H1 (cell line): ENCODE data around the gene WDR33. TPM values are rescaled to one million over a fixed set of nuclear protein-coding genes. Genes with fewer than 3 reads are reported as not detected.

Experiments
- CTCF ChIA-PET: fragments of 300-600 bp; sonication (Branson Sonifier 250); formaldehyde crosslinking; loops from one replicate; lab custom pipeline; 2021; ENCODE audit not compliant: partially characterized antibody; lab: Charles Lee
- POLR2A ChIA-PET: fragments of 300-600 bp; sonication (Branson Sonifier 250); formaldehyde crosslinking; loops from one replicate; lab custom pipeline; 2021; ENCODE audit warnings: inconsistent platforms; ENCODE audit not compliant: partially characterized antibody; lab: Charles Lee
- DNase-seq, 2 experiments: peaks; one replicate each; pipeline versions ENCODE4 v3.0.0 to v3.0.0-alpha.2; 2010 to 2022; ENCODE audit warnings: low spot score in 2 of 2, low read depth in 1 of 2, mixed read lengths in 1 of 2
- FAIRE-seq: peaks from 2 replicates; lab custom pipeline; 2011; peaks lifted over from hg19 to GRCh38; lab: Jason Lieb, UNC
- H2AFZ ChIP-seq: 2 replicates; pipeline ENCODE4 v1.8.1; 2012; ENCODE audit warnings: low read length, inconsistent platforms
- H2AK5ac ChIP-seq: 2 replicates; pipeline ENCODE4 v1.6.1; 2013; ENCODE audit warnings: low read depth, low read length
- H2BK120ac ChIP-seq: replicated peaks from 2 replicates; pipeline ENCODE3; 2013; ENCODE audit warnings: low read depth, low read length, inconsistent platforms
- H2BK12ac ChIP-seq: 2 replicates; pipeline ENCODE4 v1.6.1; 2013; ENCODE audit warnings: low read depth, low read length
- H2BK15ac ChIP-seq: 2 replicates; pipeline ENCODE4 v1.6.1; 2013; ENCODE audit warnings: low read length
- H2BK20ac ChIP-seq: 2 replicates; pipeline ENCODE4 v1.6.1; 2013; ENCODE audit warnings: low read length
- H2BK5ac ChIP-seq: 2 replicates; pipeline ENCODE4 v1.6.1; 2013; ENCODE audit warnings: low read depth, low read length
- H3K14ac ChIP-seq: 2 replicates; pipeline ENCODE4 v1.6.1; 2013; ENCODE audit warnings: inconsistent platforms; ENCODE audit not compliant: insufficient read length
- H3K18ac ChIP-seq: 2 replicates; pipeline ENCODE4 v1.6.1; 2013; ENCODE audit warnings: low read length; ENCODE audit errors: extremely low read depth
- H3K23ac ChIP-seq: 2 replicates; pipeline ENCODE4 v1.6.1; 2013; ENCODE audit warnings: inconsistent platforms; ENCODE audit not compliant: insufficient read length
- H3K23me2 ChIP-seq: 2 replicates; pipeline ENCODE4 v1.6.1; 2013; ENCODE audit warnings: low read depth, low read length
- H3K27ac ChIP-seq: 2 replicates; pipeline ENCODE4 v1.6.1; 2011; ENCODE audit warnings: low read depth, low read length, inconsistent platforms
- H3K27me3 ChIP-seq, 4 experiments: replicated peaks in 1 of 4; 1 replicate in 1 of 4; 2 replicates in 3 of 4; pipeline versions ENCODE4 v1.6.1 to v1.8.1; 2011 to 2013; ENCODE audit warnings: low read length in 3 of 4, mild to moderate bottlenecking in 3 of 4, inconsistent platforms in 2 of 4, mixed read lengths in 2 of 4, moderate library complexity in 1 of 4; ENCODE audit not compliant: control insufficient read depth in 3 of 4, insufficient read depth in 3 of 4; ENCODE audit errors: extremely low read depth in 1 of 4
- H3K36me3 ChIP-seq, 4 experiments: 2 replicates each; pipeline versions ENCODE4 v1.6.1 to v1.8.1; 2011 to 2013; ENCODE audit warnings: mild to moderate bottlenecking in 4 of 4, low read length in 3 of 4, moderate library complexity in 2 of 4, control low read depth in 1 of 4, inconsistent platforms in 1 of 4; ENCODE audit not compliant: insufficient read depth in 4 of 4, control insufficient read depth in 2 of 4
- H3K4ac ChIP-seq: replicated peaks from 2 replicates; pipeline ENCODE3; 2013; ENCODE audit warnings: low read length, low read depth, mixed read lengths, inconsistent platforms; ENCODE audit not compliant: insufficient read length
- H3K4me1 ChIP-seq, 4 experiments: replicated peaks in 1 of 4; 1 replicate in 1 of 4; 2 replicates in 3 of 4; pipeline versions ENCODE4 v1.6.1 to v1.8.1; 2011 to 2013; ENCODE audit warnings: low read length in 3 of 4, inconsistent platforms in 2 of 4, mixed read lengths in 1 of 4; ENCODE audit not compliant: insufficient read depth in 4 of 4, control insufficient read depth in 3 of 4
- H3K4me2 ChIP-seq, 2 experiments: 2 replicates each; pipeline versions ENCODE4 v1.6.1 to v1.8.1; 2011 to 2013; ENCODE audit warnings: low read depth in 2 of 2, low read length in 2 of 2, control low read depth in 1 of 2, inconsistent platforms in 1 of 2, mild to moderate bottlenecking in 1 of 2; ENCODE audit not compliant: insufficient read depth in 1 of 2
- H3K4me3 ChIP-seq, 4 experiments: fragments of 200-600, 300-600 bp in 1 of 4; sonication (generic), shearing (Covaris generic), sonication (Bioruptor Twin) in 1 of 4; 2 replicates each; pipeline versions ENCODE4 v1.5.1 to v1.8.1; 2011 to 2016; ENCODE audit warnings: low read length in 4 of 4, low read depth in 3 of 4, control low read depth in 2 of 4, inconsistent platforms in 2 of 4, mild to moderate bottlenecking in 2 of 4, mixed read lengths in 1 of 4, moderate library complexity in 1 of 4; ENCODE audit not compliant: insufficient read depth in 2 of 4; ENCODE audit errors: extremely low read depth in 1 of 4
- H3K56ac ChIP-seq: replicated peaks from 2 replicates; pipeline ENCODE3; 2013; ENCODE audit warnings: low read depth, mild to moderate bottlenecking, mixed read lengths, low read length, inconsistent platforms; ENCODE audit not compliant: insufficient read length
- H3K79me1 ChIP-seq: 2 replicates; pipeline ENCODE4 v1.6.1; 2013; ENCODE audit warnings: low read depth, low read length, control low read depth
- H3K79me2 ChIP-seq, 2 experiments: 2 replicates each; pipeline versions ENCODE4 v1.6.1 to v1.8.1; 2012 to 2013; ENCODE audit warnings: low read length in 2 of 2, mild to moderate bottlenecking in 2 of 2, inconsistent platforms in 1 of 2; ENCODE audit not compliant: insufficient read depth in 2 of 2, control insufficient read depth in 1 of 2
- H3K9ac ChIP-seq, 4 experiments: replicated peaks in 1 of 4; 1 replicate in 1 of 4; 2 replicates in 3 of 4; pipeline versions ENCODE4 v1.6.1 to v1.8.1; 2011 to 2013; ENCODE audit warnings: low read depth in 3 of 4, low read length in 3 of 4, control low read depth in 2 of 4, mild to moderate bottlenecking in 2 of 4, moderate library complexity in 2 of 4, inconsistent platforms in 1 of 4; ENCODE audit errors: extremely low read depth in 1 of 4
- H3K9me3 ChIP-seq, 2 experiments: 2 replicates each; pipeline versions ENCODE4 v1.6.1 to v1.8.1; 2012 to 2013; ENCODE audit warnings: mild to moderate bottlenecking in 2 of 2, moderate library complexity in 2 of 2, control low read depth in 1 of 2, inconsistent platforms in 1 of 2, low read depth in 1 of 2, low read length in 1 of 2, mixed read lengths in 1 of 2; ENCODE audit not compliant: insufficient read depth in 2 of 2
- H4K20me1 ChIP-seq, 2 experiments: replicated peaks in 1 of 2; 2 replicates each; pipeline versions ENCODE3 to v1.8.1; 2011 to 2013; ENCODE audit warnings: inconsistent platforms in 2 of 2, low read length in 2 of 2, mild to moderate bottlenecking in 1 of 2; ENCODE audit not compliant: insufficient read depth in 2 of 2, control insufficient read depth in 1 of 2
- H4K5ac ChIP-seq: 2 replicates; pipeline ENCODE4 v1.6.1; 2013; ENCODE audit warnings: low read length, low read depth, mixed read lengths, inconsistent platforms; ENCODE audit not compliant: insufficient read length
- H4K8ac ChIP-seq: 2 replicates; pipeline ENCODE4 v1.8.0; 2013; ENCODE audit warnings: mild to moderate bottlenecking, moderate library complexity, low read length, inconsistent platforms; ENCODE audit not compliant: insufficient read depth; ENCODE audit errors: extremely low read depth
- H4K91ac ChIP-seq: replicated peaks from 2 replicates; pipeline ENCODE3; 2013; ENCODE audit warnings: low read length, mixed read lengths, inconsistent platforms; ENCODE audit not compliant: insufficient read length
- CHD1 ChIP-seq: IDR thresholded peaks from 2 replicates; pipeline ENCODE4 v1.6.1; 2012; ENCODE audit warnings: low read depth, low read length, improper control_type of control experiment
- RBBP5 ChIP-seq: IDR thresholded peaks from 2 replicates; pipeline ENCODE4 v1.7.1; 2012; ENCODE audit warnings: low read depth, mild to moderate bottlenecking, inconsistent platforms, low read length, moderate library complexity, borderline replicate concordance
- RFX5 ChIP-seq: IDR thresholded peaks from 2 replicates; pipeline ENCODE4 v1.6.1; 2011; ENCODE audit warnings: low read depth, low read length, improper control_type of control experiment, borderline replicate concordance
- TBP ChIP-seq: IDR thresholded peaks from 2 replicates; pipeline ENCODE4 v1.6.1; 2011; ENCODE audit warnings: low read depth, low read length, improper control_type of control experiment
- WGBS, 2 experiments: shearing (Covaris generic) in 1 of 2; methylation state at CpG; one replicate each; pipeline versions ENCODE4 v1.1.6 to v1.1.7; 2013 to 2015; ENCODE audit warnings: low lambda C conversion rate in 2 of 2, mixed read lengths in 2 of 2, inconsistent platforms in 1 of 2, low coverage in 1 of 2, missing lambda C conversion rate in 1 of 2; ENCODE audit not compliant: insufficient replicate concordance in 2 of 2, insufficient coverage in 1 of 2, insufficient read length in 1 of 2; ENCODE audit errors: extremely low coverage in 1 of 2, missing lambda C conversion rate in 1 of 2; 5-methylcytosine and 5-hydroxymethylcytosine counted together
- polyA plus RNA-seq, 7 experiments: library from polyadenylated mRNA; depleted of rRNA in 3 of 7; stranded (reverse) in 5 of 7; unstranded in 2 of 7; fragments of >200 nt in 5 of 7; fragments of 200-250 nt in 2 of 7; gene quantifications; 1 replicate in 5 of 7; 2 replicates in 1 of 7; 4 replicates in 1 of 7; pipeline versions ENCODE4 v1.2.1 to v1.2.3, GENCODE V29; 2011 to 2013; ENCODE audit warnings: missing spikeins in 2 of 7, mixed read lengths in 2 of 7
- total RNA-seq: library from RNA; stranded (reverse); fragmentation: NEBNext Ultra II Directional; extraction: Animal tissue kit (Norgen Biotek cat#: 25700); gene quantifications from 2 replicates; pipeline ENCODE4 v1.2.1, GENCODE V29; 2021
- TF ChIP-seq, protein P1 (sequence below): IDR thresholded peaks from 2 replicates; pipeline ENCODE4 v1.6.1; 2011; ENCODE audit warnings: low read depth, mild to moderate bottlenecking, low read length; ENCODE audit not compliant: insufficient read depth
- TF ChIP-seq, protein P2 (sequence below): IDR thresholded peaks from 2 replicates; pipeline ENCODE4 v1.6.1; 2012; ENCODE audit warnings: inconsistent platforms

WDR33 gene
- total and polyA plus RNA-seq, 2 of the 8 experiments (the other 6 are each of a cell fraction or from before 2014, with no cell fraction given): 18.1 to 82.7 TPM

DNA sequence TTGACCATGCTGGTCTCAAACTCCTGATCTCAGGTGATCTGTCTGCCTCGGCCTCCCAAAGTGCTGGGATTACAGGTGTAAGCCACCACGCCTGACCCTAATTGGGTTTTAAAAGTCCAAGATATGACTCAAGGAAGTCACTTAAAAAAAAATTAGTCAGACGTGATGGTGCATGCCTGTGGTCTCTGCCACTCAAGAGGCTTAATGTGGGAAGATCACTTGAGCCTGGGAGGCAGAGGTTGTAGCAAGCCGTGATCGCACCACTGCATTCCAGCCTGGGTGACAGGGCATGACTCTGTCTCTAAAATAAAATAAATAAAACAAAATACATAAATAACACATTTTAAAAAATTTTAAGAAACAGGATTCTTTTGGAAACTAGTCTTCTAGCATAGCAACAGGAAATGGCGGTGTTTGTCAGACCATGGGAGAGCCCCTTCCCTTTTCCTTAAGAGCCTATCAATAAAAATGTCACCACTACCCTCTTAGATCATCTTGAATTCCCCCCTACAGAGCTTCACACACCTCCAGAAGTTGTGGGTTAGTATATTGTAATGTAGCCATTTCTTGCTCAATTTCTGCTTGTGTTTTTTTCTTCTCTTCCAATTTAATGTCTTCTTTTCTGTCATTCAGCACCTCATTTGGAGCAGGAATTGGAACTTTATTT is 89.5 kb downstream of the WDR33 start:
- H3K9me3 ChIP-seq: no peaks in the 10 kb centered on the region
- no peaks in the 10 kb centered on the region for H3K23me2 ChIP-seq
- H3K27ac ChIP-seq: no peak overlapping the region
- ChIA-PET POLR2A (no interaction called here), CTCF (no interaction called here)
- no peaks in the 10 kb centered on the region for H3K4me1 ChIP-seq
- no peaks in the 10 kb centered on the region; a peak in 1 of 4 replicates for H3K79me2 ChIP-seq
- H2BK5ac ChIP-seq: no peak overlapping the region
- no peak overlapping the region for H4K8ac ChIP-seq
- peaks cover 21 to 78% (median 48%) of the 10 kb centered on the region in 4 experiments for H3K36me3 ChIP-seq
- no peak overlapping the region for H3K56ac ChIP-seq
- H3K27me3 ChIP-seq: no peaks in the 10 kb centered on the region
- no peak overlapping the region for H3K4ac ChIP-seq
- FAIRE-seq: no peak
- H4K20me1 ChIP-seq: peaks cover 0 to 4% of the 10 kb centered on the region in 2 experiments
- no peak overlapping the region for H3K4me3 ChIP-seq
- H3K9ac ChIP-seq: no peak overlapping the region; a peak in 1 of 7 replicates
- H2BK15ac ChIP-seq: no peak overlapping the region
- 96% methylated on average over 6 of the region's 6 CpGs; no CpG with 5 or more reads in 1 of the 2 experiments for WGBS, 2 experiments
- H3K14ac ChIP-seq: no peak overlapping the region
- H3K18ac ChIP-seq: no peak overlapping the region
- no peak overlapping the region for H2AFZ ChIP-seq
- DNase-seq: no peak
- H2BK12ac ChIP-seq: no peak overlapping the region
- H2BK20ac ChIP-seq: no peak overlapping the region
- no peak overlapping the region for H4K91ac ChIP-seq
- H2AK5ac ChIP-seq: no peak overlapping the region
- H4K5ac ChIP-seq: no peak overlapping the region
- no peak overlapping the region for H3K4me2 ChIP-seq
- H3K23ac ChIP-seq: no peak overlapping the region
- H3K79me1 ChIP-seq: no peaks in the 10 kb centered on the region
- H2BK120ac ChIP-seq: no peak overlapping the region
- TF ChIP-seq, protein P1, sequence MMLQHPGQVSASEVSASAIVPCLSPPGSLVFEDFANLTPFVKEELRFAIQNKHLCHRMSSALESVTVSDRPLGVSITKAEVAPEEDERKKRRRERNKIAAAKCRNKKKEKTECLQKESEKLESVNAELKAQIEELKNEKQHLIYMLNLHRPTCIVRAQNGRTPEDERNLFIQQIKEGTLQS: no peak
- TF ChIP-seq CHD1 (no peak), RFX5 (no peak), RBBP5 (no peak), TBP (no peak)
- TF ChIP-seq, protein P2, sequence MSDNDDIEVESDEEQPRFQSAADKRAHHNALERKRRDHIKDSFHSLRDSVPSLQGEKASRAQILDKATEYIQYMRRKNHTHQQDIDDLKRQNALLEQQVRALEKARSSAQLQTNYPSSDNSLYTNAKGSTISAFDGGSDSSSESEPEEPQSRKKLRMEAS: no peak
